ENCODE data around the gene RUSC2.
"Not testable (repeated sequence)": the region's sequence is repeated elsewhere in the genome, so short reads cannot be mapped to it uniquely, and the experiment has no call there.

Gene RUSC2

GRCh38 chr9:35518981-35519679, 29.2 kb downstream of the RUSC2 start:
- FAIRE-seq (no peak), DNase-seq (ENCODE audit: extremely low spot score, insufficient read length, low read depth) (no peak)

GRCh38 chr9:35519692-35520363, 29.9 kb downstream of the RUSC2 start:
- FAIRE-seq: no peak
- no peak for DNase-seq (ENCODE audit: extremely low spot score, insufficient read length, low read depth)

GRCh38 chr9:35520364-35520710, 30.4 kb downstream of the RUSC2 start:
- no peak for FAIRE-seq
- DNase-seq (ENCODE audit: extremely low spot score, insufficient read length, low read depth): no peak

- FAIRE-seq (no peak), DNase-seq (ENCODE audit: extremely low spot score, insufficient read length, low read depth) (no peak)
Observed at GRCh38 chr9:35521708-35522107, 31.8 kb downstream of the RUSC2 start.

GRCh38 chr9:35522187-35522586, 32.3 kb downstream of the RUSC2 start:
- FAIRE-seq (no peak), DNase-seq (ENCODE audit: extremely low spot score, insufficient read length, low read depth) (no peak)

GRCh38 chr9:35522700-35523099, 32.8 kb downstream of the RUSC2 start:
- DNase-seq (ENCODE audit: extremely low spot score, insufficient read length, low read depth) (no peak), FAIRE-seq (no peak)

- FAIRE-seq; DNase-seq (ENCODE audit: extremely low spot score, insufficient read length, low read depth): not testable (repeated sequence)
Observed at GRCh38 chr9:35523556-35523955, 33.6 kb downstream of the RUSC2 start.

- DNase-seq (ENCODE audit: extremely low spot score, insufficient read length, low read depth) (no peak), FAIRE-seq (no peak)
Observed at GRCh38 chr9:35526087-35526801, 36.3 kb downstream of the RUSC2 start.

GRCh38 chr9:35529161-35529823, 39.4 kb downstream of the RUSC2 start:
- DNase-seq (ENCODE audit: extremely low spot score, insufficient read length, low read depth): no peak
- no peak for FAIRE-seq

- DNase-seq (ENCODE audit: extremely low spot score, insufficient read length, low read depth) (no peak), FAIRE-seq (no peak)
Observed at GRCh38 chr9:35533398-35533797, 43.5 kb downstream of the RUSC2 start.

- not testable (repeated sequence) for DNase-seq (ENCODE audit: extremely low spot score, insufficient read length, low read depth)
Observed at GRCh38 chr9:35534921-35535320, 45.0 kb downstream of the RUSC2 start.

GRCh38 chr9:35537913-35538312, 48.0 kb downstream of the RUSC2 start:
- FAIRE-seq (no peak), DNase-seq (ENCODE audit: extremely low spot score, insufficient read length, low read depth) (no peak)

More at GRCh38 chr9:35534921-35535320, 45.0 kb downstream of the RUSC2 start:
- FAIRE-seq: not testable (repeated sequence)

- FAIRE-seq (no peak), DNase-seq (ENCODE audit: extremely low spot score, insufficient read length, low read depth) (no peak)
Observed at GRCh38 chr9:35538361-35539234, 48.7 kb downstream of the RUSC2 start.
